IPS DF 4.7 (cell line): ENCODE measurements around the gene DIO1.
"Not testable (repeated sequence)": the region's sequence is repeated elsewhere in the genome, so short reads cannot be mapped to it uniquely, and the experiment has no call there.

ENCODE experiments used
- DNase-seq: peaks from one replicate; pipeline ENCODE4 v3.0.0-alpha.2; 2013; ENCODE audit warnings: low spot score; ENCODE audit errors: extremely low read depth

Gene DIO1

DNA sequence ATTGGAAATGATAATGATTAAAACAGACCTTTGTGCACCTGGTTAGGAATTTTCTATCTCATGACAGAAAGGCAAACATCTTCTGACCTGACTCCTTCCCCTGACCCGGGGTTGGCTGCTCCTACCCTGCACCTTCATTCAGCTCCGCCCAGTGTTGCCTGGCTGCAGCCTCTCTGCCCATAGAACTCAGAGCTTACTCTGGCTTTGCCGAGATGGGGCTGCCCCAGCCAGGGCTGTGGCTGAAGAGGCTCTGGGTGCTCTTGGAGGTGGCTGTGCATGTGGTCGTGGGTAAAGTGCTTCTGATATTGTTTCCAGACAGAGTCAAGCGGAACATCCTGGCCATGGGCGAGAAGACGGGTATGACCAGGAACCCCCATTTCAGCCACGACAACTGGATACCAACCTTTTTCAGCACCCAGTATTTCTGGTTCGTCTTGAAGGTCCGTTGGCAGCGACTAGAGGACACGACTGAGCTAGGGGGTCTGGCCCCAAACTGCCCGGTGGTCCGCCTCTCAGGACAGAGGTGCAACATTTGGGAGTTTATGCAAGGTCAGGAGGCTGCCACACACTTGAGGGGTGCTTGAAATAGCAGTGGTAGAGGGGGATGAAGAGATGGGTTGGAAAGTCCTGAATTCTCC lies at the start of gene DIO1:
Gene DIO1 (plus strand): TSS at position 189 of the 638 bp plus-strand sequence. CDS start 24 bp downstream, at position 213.
- no peak for DNase-seq

DNA sequence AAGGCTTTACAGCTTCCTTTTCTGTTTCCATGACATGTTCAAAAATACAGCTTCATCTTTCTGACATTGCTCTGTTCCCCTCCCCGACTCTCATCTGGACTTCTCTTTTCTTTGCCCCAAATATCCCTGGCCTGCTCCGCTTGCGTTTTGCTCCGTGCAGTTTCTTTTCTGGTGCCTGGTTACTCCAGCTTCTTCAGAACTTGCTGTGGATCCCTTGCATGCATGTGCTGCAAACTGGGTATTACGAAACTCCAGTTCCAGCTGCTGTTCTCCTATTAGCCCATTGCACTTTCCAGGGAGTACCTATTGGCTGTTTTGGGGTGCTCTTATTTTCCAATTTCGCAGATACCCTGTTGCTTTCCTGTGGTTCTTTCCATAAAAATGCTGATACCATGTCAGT lies 46.0 kb upstream of the DIO1 start:
- DNase-seq: no peak

DNA sequence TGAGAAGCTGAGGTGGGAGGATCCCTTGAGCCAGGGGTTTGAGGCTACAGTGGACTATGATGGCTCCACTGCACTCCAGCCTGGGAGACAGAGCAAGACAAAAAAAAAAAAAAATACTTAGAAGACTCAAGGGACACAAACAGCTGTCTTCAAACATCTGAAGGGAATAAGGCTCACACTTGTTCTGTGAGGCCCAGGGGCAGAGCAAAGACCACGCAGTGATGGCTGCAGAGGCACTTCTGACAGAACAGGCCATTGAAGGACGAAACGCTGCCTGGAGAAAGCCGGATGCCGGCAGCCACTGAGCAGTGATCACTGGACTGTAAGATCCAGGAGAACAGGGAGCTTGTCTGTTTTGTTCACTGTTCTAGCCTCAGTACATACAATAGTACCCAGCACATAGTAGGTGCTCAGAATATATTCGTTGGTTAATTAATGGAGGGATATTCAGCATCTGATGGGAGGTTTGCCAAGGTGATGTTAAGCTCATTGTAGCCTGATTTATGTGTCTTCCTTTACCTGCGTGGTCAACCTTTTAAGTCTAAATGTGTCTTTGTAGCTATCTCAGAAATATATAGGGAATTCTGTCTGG lies 43.8 kb upstream of the DIO1 start:
- DNase-seq: no peak

DNA sequence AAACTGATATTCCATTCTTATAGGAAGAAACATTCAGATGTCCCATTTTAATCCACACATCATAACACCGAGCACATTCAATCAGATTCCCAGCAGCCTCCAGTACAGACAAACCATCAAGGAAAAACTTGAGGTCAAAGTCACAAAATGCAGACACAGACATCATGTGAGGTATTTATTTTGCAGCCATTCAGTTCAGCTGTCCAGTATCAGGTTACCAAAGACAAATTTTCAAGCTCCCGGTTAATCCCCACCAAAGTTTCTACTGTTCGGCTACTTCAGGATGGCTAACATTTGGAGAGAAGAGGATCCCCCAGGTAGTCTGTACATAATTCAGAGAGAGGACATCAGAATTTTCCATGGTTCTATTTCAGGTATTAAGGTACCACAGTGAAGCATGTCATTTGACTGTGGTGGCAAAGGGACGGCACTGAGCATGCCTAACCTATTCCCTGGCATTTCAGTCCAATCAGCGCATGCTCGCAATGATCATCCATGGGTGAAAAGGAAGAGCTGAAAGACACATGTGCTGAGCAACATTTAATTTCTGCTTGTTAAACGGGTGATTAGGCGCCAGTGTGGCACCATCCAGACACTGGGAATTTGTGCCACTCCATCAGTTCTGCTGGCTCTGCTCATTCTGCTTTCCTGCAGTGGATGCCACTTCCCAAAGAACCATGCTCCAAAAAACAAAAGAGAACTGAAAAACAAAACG lies 42.3 kb upstream of the DIO1 start:
- DNase-seq: no peak

DNA sequence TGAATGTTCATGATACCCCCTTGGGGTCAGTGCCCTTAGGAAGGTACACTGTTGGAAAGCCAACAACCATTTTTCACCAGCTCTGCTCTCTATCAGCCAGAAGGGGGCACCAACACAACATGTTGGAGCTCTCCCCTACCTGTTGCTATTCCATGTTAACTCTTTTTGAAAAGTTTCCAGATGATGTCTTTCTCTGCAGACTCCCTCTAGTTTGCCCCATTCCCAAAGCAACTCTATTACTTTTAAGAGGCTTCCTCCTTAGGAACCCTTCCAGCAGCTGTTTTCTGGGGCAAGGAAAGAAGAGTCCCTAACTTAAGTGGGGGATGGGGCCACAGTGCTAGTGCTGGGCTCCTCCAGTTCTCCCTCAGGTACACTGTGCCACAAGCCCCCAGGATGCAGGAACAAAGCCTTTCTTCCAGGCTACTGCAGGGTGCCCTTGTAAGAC lies 33.0 kb upstream of the DIO1 start:
- peak; percentile 41 for DNase-seq

DNA sequence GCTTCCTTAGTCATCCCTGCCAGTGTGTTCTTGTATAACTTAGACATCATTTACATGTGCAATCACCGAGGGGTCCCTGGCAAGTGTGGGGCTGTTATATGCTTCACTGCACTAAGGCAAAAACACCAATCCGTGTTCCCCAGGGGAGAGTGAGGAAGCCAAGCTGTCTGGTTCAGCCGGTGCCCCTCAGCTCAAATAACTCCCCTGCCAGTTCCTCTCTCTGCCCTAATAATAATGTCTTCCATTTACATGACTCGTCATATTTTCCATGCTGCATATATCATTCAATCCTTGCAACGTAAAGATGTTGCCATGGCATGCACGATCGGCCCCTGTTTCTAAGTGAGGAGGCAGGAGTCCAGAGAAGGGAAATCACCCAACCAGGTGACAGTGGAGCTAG lies 31.5 kb upstream of the DIO1 start:
- no peak for DNase-seq

DNA sequence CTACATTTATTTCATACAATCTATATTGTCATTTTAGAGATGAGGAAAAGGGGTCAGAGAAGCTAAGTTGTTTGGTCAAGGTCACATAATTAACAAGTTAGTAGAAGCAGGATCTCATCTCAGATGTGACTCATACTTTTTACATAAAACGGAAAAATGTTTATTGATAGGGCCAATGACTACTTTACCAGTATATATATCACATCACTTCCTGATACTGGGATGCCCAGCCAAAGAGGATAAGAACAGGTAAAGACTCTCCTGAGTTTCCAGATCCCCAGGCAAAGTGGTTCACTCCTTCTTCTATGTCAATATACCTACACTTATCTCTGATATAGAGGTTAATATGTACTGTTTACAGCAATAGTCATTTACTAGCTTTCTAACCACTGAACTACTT lies 25.4 kb upstream of the DIO1 start:
- no peak for DNase-seq

DNA sequence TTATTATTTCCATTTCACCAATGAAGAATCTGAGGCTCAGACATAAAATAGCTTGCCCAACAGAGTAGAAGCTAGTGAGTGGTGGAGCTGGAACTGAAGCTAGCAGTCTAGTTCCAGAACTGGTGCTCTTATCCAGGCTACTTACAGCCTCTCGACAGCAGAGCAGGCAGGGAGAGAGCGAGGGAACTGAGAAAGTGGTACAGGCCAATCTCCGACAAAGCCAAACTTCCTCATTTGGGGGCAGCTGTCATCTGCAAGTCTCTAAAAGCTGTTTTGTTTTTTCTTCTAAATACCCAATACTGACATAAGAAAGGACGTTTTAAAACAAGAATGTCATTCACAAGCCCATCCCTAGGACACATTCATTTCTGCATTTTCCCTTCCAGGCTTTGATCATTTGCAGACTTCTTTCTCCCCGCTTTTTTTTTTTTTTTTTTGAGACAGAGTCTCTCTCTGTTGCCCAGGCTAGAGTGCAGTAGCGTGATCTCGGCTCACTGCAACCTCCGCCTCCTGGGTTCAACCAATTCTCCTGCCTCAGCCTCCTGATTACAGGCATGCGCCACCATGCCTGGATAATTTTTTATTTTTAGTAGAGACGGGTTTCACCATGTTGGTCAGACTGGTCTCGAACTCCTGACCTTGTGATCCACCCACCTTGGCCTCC lies 24.4 kb upstream of the DIO1 start:
- no peak for DNase-seq

DNA sequence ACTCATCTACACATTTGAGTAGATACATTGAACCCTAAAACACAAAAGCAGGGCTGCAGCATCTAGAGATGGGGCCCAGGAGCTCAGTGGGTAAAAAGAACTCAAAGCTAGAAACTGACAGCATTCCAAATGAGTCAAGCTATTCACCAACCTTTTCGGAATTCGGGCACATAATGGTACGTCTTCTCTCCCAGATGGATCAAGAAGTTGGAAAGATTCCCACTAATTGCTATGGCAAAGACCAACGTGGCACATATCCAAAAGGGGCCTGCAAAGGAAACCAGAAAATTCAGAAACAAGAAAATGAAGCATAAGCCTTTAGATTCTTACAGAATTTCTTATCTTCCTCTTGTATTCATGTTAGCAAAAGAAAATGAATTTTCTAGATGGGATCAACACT lies 22.8 kb upstream of the DIO1 start:
- DNase-seq: no peak

DNA sequence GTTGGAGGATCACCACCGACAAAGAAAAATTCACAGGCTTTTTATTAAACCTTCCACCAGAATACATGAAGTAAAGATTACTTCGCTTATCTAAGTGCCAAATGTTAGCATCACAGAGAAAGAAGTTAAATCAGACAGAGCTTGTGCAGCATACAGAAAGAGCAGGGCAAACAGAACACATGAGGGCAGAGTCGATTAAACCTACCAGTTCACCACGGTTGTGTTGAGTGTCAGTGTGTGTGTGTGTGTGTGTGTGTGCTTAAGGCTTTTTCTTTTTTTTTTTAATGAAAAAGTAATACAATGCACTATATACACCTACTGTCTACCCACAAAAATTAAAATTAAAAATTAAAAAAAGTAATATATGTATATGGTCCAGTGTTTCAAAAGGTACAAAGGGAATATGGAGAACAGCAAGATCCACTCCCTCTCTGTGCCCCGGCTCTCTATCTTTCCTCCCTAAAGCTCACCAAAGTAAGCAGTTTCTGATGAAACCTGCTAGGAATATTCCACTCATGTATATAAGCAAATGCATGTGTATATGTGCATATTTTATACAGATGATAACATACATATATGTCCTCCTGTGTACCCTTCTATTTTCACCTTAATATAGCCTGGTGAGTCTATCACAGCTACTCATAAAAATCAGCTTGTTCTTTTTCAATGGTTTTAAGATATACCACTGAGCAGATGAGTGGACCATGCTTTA lies 22.1 kb upstream of the DIO1 start:
- DNase-seq: no peak

DNA sequence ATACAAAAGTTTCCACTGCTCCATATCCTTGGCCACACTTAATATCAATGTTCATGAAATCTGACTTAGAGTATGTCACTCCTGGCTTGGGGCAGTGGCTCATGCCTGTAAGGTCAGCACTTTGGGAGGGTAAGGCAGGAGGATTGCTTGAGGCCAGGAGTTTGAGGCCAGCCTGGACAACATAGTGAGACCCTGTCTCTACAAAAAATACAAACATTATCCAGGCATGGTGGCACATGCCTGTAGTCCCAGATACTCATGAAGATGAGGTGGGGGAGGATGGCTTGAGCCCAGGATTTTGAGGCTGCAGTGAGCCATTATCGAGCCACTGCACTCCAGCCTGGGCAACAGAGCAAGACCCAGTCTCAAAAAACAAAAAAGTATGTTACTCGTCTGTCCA lies 18.8 kb upstream of the DIO1 start:
- not testable (repeated sequence) for DNase-seq

DNA sequence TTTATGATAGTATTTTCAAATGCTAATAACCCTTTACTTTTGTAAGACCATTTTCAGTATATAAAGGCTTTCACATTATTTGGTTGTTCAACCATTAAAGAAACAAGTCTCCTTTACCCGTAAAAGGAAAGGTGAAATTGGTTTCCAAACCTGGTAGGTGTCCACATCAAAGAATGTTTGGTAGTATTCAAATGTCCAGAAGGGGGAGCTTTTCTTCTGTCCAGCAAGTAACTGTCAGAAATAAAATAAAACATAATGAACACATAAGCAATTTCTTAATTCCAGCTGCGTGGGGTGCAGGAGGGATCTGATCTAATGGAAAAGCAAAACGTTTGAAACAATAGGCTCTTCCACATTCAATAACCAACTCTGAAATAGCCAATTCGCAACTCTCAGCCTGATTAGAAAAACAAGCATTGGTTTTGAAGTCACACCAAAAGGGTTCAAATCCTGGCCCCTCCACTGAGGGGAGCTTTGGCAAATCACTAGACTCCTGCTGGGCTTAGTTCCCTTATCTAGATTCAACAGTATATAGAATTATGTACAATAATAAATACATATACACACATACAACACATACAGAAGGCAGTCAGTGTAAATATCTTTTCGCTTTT lies 15.4 kb upstream of the DIO1 start:
- DNase-seq: no peak

DNA sequence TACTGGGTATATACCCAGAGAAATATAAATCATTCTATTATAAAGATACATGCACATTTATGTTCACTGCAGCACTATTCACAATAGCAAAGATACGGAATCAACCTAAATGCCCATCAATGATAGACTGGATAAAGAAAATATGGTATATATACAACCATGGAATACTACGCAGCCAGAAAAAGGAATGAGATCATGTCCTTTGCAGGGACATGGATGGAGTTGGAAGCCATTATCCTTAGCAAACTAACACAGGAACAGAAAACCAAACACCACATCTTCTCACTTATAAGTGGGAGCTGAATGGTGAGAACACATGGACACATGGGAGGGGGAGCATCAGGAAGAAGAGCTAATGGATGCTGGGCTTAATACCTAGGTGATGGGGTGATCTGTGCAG lies 12.1 kb upstream of the DIO1 start:
- not testable (repeated sequence) for DNase-seq

DNA sequence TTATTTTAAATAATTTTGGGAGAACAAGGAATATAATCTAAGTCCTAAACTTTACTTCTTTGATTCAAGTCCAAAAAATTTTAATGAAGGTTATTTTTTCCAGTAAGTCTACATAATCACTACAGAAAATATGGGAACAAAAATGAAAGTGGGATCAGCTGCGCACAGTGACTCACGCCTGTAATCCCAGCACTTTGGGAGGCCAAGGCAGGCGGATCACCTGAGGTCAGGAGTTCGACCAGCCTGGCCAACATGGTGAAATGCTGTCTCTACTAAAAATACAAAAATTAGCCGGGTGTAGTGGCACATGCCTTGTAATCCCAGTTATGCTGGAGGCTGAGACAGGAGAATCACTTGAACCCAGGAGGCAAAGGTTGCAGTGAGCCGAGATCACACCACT lies 10.4 kb upstream of the DIO1 start:
- DNase-seq: not testable (repeated sequence)

DNA sequence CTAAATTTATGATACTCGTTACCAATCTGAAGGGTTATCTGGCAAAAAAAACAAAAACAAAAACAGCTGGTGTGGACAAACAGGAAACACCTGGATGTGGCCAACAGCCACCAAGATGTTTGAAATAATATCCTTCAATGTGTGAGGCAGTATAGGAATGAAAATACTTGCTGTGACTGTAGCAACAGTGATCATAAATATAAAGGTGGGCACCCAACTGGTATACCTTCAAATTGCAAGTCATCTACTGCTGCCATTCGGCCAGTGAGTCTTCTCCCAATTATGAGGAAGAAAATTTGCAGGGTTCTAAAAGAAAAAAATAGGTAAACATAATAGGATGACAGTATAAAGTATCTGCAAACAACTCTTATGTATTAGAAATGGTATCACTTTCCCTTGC lies 5.3 kb upstream of the DIO1 start:
- no peak for DNase-seq

DNA sequence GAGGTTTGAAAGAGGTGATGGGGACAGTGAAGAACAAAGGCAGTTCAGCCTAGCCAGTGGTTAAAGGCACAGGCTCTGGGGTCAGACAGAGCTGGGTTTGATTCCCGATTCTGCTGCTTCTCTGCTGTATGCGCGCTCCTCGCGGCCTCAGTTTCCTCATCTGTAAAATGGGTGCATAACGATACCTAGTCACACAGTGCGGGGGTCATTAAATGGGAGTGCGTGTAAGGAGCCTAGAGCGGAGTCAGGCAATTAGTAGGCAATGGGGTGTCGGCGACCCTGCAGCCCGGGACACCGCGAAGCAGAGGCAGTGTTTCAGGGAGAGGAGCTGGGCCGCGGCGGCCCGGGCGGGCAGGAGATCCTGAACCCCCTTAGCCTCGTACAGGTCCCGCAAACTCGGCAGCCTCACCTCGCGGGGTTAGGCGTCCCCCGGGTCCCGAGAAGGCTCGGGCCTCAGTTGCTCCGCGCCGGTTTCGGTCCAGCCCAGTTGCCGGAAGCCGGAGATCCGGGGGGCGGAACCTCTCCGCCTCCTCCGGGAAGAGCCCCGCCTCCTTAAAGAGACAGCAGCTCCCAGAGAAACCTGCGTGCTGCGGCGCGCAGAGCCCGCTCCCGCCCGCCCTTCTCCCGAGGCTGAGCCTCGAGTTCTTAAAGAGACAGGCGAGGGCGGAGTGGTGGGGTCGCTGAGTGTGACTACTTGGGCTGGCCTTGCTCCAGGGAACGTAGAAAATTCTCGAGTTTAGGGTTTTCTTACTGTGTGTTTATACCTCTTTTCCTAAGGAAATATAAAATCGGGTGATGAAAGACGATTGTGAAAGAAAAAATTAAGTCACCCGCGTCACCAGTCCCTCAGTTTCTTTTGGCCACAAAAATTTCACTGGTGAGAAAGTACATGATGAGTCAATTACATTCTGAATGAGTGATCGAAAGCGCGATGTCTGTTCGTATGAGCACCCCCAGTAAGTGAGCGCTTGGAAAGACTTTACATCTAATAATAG lies 4.4 kb upstream of the DIO1 start, which contains the start of gene YIPF1:
Gene YIPF1 (minus strand): TSS at position 494 of the 995 bp plus-strand sequence. CDS start 860 bp downstream, outside the sequence.
- peak; percentile 49 for DNase-seq

DNA sequence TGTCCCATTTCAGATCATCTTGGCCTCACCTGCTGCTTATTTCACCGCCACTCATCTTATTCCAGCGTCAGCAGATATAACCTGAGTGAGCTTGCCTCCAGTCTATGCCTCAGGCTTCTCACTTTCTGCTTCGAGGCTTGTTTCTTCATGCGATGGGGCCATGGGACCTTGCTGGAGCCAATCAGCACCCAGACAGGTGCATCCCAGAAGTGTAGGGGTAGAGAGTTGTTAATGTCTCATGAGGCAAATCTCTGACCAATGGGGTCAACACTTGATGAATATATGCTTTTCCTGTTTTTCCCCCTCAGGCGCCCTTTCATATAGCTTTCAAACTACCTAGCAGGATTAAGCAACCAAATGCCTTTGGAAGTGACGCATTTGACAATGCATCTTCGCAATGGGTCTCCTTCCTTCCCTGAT lies 3.5 kb upstream of the DIO1 start:
- DNase-seq: no peak

DNA sequence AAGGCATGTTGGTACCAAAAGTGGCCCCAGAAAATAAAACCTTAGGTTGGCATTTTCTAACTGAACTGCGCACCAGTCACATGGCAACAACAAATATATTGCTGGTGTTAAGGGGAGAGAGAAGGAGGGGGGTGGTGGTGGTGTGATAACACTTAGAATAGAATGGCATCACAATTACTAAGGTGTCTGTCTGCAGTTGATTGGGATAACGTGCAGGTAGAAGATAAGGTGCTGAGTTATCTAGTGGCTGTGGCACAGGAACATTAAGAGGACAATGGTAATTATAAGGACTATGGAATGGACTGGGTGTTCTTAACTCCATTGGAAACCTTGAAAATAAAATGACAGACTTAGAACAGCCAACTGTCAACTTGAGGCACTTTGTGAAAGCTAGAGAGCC lies 3.0 kb upstream of the DIO1 start:
- no peak for DNase-seq

DNA sequence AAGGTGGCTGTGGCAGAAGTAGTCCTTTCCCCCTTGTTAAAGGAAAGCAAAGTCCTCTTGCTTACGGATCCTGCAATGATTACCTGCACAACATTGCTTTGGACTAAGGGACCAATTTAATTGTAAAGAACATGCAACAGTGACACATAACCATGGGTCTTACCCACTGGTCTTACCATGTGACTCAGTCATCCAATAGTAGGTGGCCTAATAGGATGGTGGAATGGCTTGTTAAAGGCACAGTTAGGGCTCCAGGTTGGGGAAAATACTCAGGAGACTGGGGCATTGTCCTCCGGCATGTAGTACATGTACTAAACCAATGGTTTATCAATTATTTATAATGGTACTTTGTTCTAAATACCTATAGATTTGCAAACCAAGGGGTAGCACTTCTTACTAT lies 2.3 kb upstream of the DIO1 start:
- no peak for DNase-seq

DNA sequence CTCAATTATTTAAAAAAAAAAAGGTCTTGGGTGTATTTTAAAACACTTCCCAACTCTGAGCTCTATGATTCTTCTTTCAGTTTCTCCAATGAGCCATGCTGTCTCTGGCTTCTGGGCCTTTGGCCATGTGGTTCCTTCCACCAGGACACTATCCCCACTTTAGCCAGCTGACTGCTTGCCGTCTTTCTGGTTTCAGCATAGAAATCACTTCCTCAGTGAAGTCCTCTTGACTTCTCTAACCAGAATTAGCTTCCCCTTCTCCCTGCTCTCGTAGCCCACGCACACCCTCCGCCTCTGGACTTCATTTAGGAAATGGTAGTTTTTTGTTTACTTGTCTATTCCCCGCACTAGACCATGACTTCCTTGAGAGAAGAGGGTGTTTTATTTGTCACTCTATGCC lies 1.1 kb upstream of the DIO1 start:
- DNase-seq: no peak
